Ectodermal cell (in vitro differentiated cells): ENCODE measurements around the gene EVC.
"Not testable (repeated sequence)": the region's sequence is repeated elsewhere in the genome, so short reads cannot be mapped to it uniquely, and the experiment has no call there.

Experiments
- H3K27ac ChIP-seq: 2 replicates; pipeline ENCODE4 v1.7.0; 2013; ENCODE audit warnings: mild to moderate bottlenecking, low read depth, low read length; ENCODE audit not compliant: insufficient read depth, poor library complexity, severe bottlenecking
- H3K27me3 ChIP-seq: 2 replicates; pipeline ENCODE4 v1.7.0; 2013; ENCODE audit warnings: mild to moderate bottlenecking, low read length; ENCODE audit not compliant: insufficient read depth, control insufficient read depth, poor library complexity, severe bottlenecking
- H3K36me3 ChIP-seq: one replicate; pipeline ENCODE4 v1.7.0; 2013; ENCODE audit warnings: low read length; ENCODE audit not compliant: control insufficient read depth, insufficient read depth
- H3K4me1 ChIP-seq: one replicate; pipeline ENCODE4 v1.7.0; 2013; ENCODE audit warnings: low read length; ENCODE audit not compliant: control insufficient read depth, insufficient read depth
- H3K4me3 ChIP-seq: 2 replicates; pipeline ENCODE4 v1.7.0; 2013; ENCODE audit warnings: low read depth, low read length, control low read depth; ENCODE audit not compliant: insufficient read depth
- H3K9me3 ChIP-seq: 2 replicates; pipeline ENCODE4 v1.7.0; 2013; ENCODE audit warnings: mild to moderate bottlenecking, low read length, moderate library complexity; ENCODE audit not compliant: control insufficient read depth
- WGBS, 2 experiments: methylation state at CpG; one replicate each; pipeline ENCODE4 v1.1.7; 2013; ENCODE audit warnings: missing lambda C conversion rate in 2 of 2; 5-methylcytosine and 5-hydroxymethylcytosine counted together

EVC gene

DNA sequence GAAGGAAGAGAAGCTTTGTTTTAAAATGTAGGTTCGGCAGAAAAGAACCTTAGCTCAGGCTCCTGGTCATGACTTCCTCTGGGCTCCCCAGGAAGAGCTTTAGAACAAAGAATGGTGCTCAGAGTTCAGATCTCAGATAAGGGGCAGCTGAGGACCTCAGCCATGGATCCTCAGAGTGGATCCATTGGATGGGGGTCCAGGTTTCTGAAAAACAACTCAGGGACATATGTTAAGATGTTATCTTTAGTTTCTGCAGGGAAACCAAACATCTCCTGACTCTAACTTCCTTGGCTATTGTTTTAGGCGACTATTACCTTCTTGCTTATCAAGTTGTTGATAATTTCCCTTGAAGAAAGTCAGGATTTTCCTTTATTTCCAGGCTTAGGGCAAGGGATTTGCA, 5.4 kb downstream of the EVC start:
- Histone ChIP-seq H3K9me3 (peaks cover 6% of the 10 kb centered on the region), H3K27ac (no peak overlapping the region), H3K27me3 (peaks cover 13% of the 10 kb centered on the region), H3K4me1 (no peaks in the 10 kb centered on the region), H3K36me3 (no peaks in the 10 kb centered on the region), H3K4me3 (no peak overlapping the region)
- WGBS, 2 experiments = 91 to 95% methylated on average over 2 of the region's 2 CpGs

DNA sequence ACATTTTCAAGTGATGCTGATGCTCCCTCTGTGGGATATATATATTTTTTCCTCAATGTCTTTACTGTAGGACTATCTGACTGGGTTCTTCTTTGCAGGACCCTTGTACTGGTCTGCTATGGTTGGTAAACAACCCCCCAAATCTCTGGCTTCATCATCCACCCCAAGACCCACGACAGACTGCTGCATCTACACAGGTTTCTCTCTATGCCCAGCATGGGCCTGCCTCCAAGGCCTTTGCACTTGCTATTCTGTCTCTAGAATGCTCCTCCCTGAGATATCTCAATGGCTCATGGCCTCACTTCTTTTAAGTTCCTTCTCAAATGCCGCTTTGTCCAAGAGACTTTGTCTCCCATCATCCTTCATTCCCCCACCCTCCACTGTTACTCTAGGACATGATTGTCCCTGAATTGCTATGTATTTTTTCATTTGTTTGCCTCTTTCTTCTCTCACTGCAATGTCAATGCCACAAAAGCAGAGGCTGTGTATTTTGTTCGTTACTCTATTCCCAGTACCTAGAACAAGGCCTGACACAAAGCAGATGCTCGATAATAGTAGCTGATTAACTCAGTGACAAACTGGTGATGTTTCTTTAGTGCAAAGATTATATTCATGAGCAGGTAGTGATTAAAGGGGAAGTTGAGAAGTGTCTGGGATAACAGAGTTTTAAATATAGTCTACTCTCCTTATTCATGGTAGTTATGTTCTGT, 6.6 kb downstream of the EVC start:
- Histone ChIP-seq H3K27ac (no peak overlapping the region), H3K4me1 (no peaks in the 10 kb centered on the region), H3K36me3 (no peaks in the 10 kb centered on the region), H3K27me3 (peaks cover 2% of the 10 kb centered on the region), H3K4me3 (no peak overlapping the region), H3K9me3 (peaks cover 6% of the 10 kb centered on the region)
- 92 to 96% methylated on average over 4 of the region's 4 CpGs for WGBS, 2 experiments

- 92 to 97% methylated on average over 3 to 4 of the region's 4 CpGs for WGBS, 2 experiments
- H3K4me3 ChIP-seq = no peak overlapping the region
- H3K27me3 ChIP-seq = no peaks in the 10 kb centered on the region
- no peak overlapping the region for H3K27ac ChIP-seq
- peaks cover 6% of the 10 kb centered on the region for H3K9me3 ChIP-seq
- H3K36me3 ChIP-seq = no peaks in the 10 kb centered on the region
- no peaks in the 10 kb centered on the region for H3K4me1 ChIP-seq
Observed at GRCh38 chr4:5718411-5718810, 7.4 kb downstream of the EVC start.

DNA sequence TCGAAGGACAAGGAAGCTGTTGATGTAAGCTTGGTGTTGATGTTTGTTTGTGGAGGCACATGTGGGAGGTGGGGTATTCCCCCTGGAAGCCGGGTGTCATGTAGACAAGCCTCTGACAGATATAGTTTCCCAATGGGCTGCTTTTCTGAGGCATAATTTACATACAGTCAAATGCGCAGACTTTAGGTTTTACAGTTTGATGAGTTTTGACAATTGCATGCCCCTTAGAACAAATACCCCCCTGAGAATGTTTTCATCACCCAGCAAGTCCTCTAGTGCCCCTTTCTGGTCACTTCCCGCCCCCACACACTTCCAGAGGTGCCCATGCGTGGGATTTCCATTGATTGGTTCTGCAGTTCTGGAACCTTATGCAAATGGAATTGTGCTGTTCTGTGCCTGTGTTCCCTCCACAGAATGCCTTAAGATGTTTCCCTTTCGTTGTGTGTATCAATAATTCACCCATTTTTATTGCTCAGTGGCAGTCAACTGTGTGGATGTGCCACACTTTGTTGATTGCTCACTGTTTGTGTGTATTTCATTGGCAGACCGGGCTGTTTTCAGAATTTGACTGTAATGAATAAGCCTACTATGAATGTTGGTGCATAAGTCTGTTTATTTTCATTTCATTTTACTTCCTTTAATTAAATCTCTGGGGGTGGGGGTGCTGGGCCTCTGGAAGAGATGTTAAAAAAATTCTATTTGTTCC, 8.5 kb downstream of the EVC start:
- Histone ChIP-seq H3K36me3 (peaks cover under 1% of the 10 kb centered on the region), H3K4me1 (no peaks in the 10 kb centered on the region), H3K27ac (no peak overlapping the region), H3K27me3 (no peaks in the 10 kb centered on the region), H3K4me3 (no peak overlapping the region), H3K9me3 (peaks cover 4% of the 10 kb centered on the region)
- 88 to 94% methylated on average over 6 to 7 of the region's 7 CpGs for WGBS, 2 experiments

- no peaks in the 10 kb centered on the region for H3K4me1 ChIP-seq
- H3K9me3 ChIP-seq = peaks cover 1% of the 10 kb centered on the region
- peaks cover 3% of the 10 kb centered on the region for H3K36me3 ChIP-seq
- H3K27ac ChIP-seq = no peak overlapping the region
- no peak overlapping the region for H3K4me3 ChIP-seq
- no peaks in the 10 kb centered on the region for H3K27me3 ChIP-seq
- WGBS, 2 experiments = 90% methylated on average over 16 of the region's 16 CpGs
Observed at GRCh38 chr4:5720157-5720850, 9.3 kb downstream of the EVC start.

DNA sequence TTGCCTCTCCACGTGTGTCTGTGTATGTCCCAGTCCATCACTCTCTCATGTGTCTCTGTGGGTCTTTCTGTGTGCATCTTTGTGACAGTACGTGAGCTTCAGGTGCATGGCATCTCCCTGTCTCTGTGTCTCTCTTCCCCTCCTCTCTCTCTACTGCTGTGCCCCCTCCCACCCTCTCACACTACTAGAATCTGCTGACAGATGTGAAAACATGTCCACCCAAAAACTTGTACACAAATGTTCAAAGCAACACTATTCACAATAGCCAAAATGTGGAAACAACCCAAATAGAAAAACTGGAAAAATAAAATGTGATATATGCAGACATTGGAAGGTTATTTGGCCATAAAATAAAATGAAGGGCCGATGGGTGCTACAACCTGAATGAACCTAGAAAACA, 10.0 kb downstream of the EVC start:
- no peaks in the 10 kb centered on the region for H3K9me3 ChIP-seq
- 90 to 97% methylated on average over 3 of the region's 3 CpGs for WGBS, 2 experiments
- H3K27me3 ChIP-seq = no peaks in the 10 kb centered on the region
- H3K27ac ChIP-seq = no peak overlapping the region
- H3K4me1 ChIP-seq = no peaks in the 10 kb centered on the region
- peaks cover 4% of the 10 kb centered on the region for H3K36me3 ChIP-seq
- no peak overlapping the region for H3K4me3 ChIP-seq

DNA sequence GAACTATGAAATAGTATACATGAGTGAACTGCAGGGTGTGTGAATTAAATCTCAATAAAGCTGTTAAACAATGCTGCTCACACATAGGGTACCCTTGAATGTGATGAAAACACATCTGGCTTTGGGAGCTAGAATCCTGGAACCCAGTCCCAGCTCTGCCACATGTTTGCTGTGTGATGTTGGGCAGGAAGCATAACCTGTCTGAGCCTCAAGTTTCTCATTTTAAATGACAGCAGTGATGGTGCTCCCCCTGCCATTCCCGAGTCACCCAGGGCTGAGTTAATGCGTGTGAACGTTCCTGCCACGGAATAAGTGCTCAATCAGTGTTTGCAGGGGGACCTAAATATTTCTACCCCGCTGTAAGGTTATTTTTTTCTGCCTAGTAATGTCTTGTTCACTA, 10.9 kb downstream of the EVC start:
- H3K27me3 ChIP-seq = no peaks in the 10 kb centered on the region

GRCh38 chr4:5722328-5722727, 11.3 kb downstream of the EVC start:
- no peak overlapping the region for H3K4me3 ChIP-seq
- no peak overlapping the region for H3K27ac ChIP-seq
- peaks cover 7% of the 10 kb centered on the region for H3K36me3 ChIP-seq
- no peaks in the 10 kb centered on the region for H3K27me3 ChIP-seq
- H3K9me3 ChIP-seq = no peaks in the 10 kb centered on the region
- no peaks in the 10 kb centered on the region for H3K4me1 ChIP-seq
- 90 to 97% methylated on average over 3 to 4 of the region's 4 CpGs for WGBS, 2 experiments

More for the DNA sequence above, 10.9 kb downstream of the EVC start:
- Histone ChIP-seq H3K4me1 (no peaks in the 10 kb centered on the region), H3K4me3 (no peak overlapping the region), H3K27ac (no peak overlapping the region), H3K9me3 (no peaks in the 10 kb centered on the region), H3K36me3 (peaks cover 7% of the 10 kb centered on the region)
- WGBS, 2 experiments = 93 to 94% methylated on average over 5 of the region's 5 CpGs

DNA sequence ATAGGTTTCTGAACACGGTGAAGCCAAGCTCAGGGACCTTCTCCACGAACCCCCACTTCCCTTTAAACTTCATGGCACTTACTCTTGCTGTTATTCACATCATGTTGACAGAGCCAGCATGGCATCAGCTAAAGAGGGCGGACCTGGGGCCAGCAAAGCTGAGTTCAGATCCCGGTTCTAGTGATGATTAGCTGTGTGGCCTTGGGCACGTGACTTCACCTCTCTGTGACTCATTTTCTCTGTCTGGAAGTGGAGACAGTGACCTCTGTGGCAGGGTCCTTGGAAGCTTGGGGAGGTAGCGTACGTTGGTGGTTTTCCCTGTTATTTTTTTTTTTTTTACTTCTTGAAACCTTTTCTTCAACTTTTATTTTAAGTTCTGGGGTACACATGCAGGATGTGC, 13.4 kb downstream of the EVC start:
- Histone ChIP-seq H3K36me3 (peaks cover 7% of the 10 kb centered on the region), H3K27ac (no peak overlapping the region), H3K9me3 (no peaks in the 10 kb centered on the region), H3K4me3 (no peak overlapping the region), H3K27me3 (no peaks in the 10 kb centered on the region), H3K4me1 (no peaks in the 10 kb centered on the region)
- 95 to 97% methylated on average over 7 of the region's 7 CpGs for WGBS, 2 experiments

DNA sequence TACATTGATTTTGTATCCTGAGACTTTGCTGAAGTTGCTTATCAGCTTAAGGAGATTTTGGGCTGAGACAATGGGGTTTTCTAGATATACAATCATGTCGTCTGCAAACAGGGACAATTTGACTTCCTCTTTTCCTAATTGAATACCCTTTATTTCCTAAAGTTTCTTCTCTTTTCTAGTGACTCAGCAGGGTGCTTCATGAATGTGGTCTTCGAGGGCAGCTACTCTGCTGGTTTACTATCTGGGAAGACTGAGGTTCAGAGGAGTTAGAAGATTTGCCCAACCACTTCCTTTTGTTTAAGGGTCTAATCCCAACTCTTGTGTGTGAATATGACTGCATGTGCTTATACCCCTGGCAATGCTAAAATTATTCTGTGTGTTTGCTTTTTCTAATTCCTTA, 17.4 kb downstream of the EVC start:
- WGBS, 2 experiments = 66 to 68% methylated on average over 2 of the region's 2 CpGs
- H3K27me3 ChIP-seq, H3K4me1 ChIP-seq, H3K4me3 ChIP-seq, H3K9me3 ChIP-seq, H3K27ac ChIP-seq: not testable (repeated sequence)
- peaks cover 12% of the 10 kb centered on the region for H3K36me3 ChIP-seq
